ENCODE data around the gene COL8A2.

Gene COL8A2

DNA sequence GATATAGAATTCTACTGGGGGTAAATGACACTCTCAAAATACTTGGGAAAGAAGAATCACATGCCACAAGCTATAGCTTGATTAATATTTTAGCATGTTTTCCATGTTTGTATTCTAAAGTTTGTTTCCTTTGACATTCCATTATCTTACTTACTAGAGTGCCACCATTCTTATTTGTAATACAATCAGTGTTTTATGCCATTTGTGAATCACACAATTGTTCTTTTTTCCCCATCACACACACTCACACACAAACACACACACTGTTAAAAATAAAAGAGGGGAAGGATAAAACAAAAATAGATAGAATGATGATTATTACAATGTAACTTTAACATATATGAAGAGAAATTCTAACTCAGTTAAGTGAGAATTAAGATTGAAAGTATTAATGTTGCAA is 57.2 kb downstream of the COL8A2 start:
- no peak overlapping the region for H3K27ac Mint-ChIP-seq
- no peaks in the 10 kb centered on the region for H3K27me3 Mint-ChIP-seq (ENCODE audit: low read depth, poor library complexity)
- no peak overlapping the region for H3K4me3 Mint-ChIP-seq
- H3K4me1 Mint-ChIP-seq = no peaks in the 10 kb centered on the region
- TF ChIP-seq, protein P1, sequence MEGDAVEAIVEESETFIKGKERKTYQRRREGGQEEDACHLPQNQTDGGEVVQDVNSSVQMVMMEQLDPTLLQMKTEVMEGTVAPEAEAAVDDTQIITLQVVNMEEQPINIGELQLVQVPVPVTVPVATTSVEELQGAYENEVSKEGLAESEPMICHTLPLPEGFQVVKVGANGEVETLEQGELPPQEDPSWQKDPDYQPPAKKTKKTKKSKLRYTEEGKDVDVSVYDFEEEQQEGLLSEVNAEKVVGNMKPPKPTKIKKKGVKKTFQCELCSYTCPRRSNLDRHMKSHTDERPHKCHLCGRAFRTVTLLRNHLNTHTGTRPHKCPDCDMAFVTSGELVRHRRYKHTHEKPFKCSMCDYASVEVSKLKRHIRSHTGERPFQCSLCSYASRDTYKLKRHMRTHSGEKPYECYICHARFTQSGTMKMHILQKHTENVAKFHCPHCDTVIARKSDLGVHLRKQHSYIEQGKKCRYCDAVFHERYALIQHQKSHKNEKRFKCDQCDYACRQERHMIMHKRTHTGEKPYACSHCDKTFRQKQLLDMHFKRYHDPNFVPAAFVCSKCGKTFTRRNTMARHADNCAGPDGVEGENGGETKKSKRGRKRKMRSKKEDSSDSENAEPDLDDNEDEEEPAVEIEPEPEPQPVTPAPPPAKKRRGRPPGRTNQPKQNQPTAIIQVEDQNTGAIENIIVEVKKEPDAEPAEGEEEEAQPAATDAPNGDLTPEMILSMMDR (IDR thresholded peaks at IDR 0.05) = no peak
- H3K9me3 Mint-ChIP-seq = no peaks in the 10 kb centered on the region
- no peak for DNase-seq
- peaks cover 5% of the 10 kb centered on the region for H3K36me3 Mint-ChIP-seq (ENCODE audit: low read depth)

DNA sequence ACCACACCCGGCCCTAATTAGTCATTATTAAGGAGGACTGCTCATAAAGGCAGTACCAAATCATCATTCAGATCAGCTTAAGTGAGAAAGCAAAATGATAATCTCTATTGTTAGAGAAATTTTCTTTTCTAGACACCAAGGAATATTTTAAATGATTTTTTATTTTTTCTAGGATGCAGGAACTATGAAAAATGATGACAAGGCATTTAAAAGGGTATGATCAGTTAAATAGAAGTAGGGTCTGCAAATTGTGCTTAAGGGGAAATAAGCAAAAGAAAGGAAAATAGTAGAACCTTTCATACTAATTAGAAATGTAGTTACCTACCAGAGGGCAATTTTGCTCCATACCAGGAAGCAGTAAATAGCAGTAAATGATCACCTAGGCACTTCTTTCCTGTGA is 62.7 kb downstream of the COL8A2 start:
- TF ChIP-seq, protein P1 (IDR thresholded peaks at IDR 0.05) = no peak
- Mint-ChIP-seq H3K27me3 (ENCODE audit: low read depth, poor library complexity) (no peaks in the 10 kb centered on the region), H3K9me3 (no peaks in the 10 kb centered on the region), H3K36me3 (ENCODE audit: low read depth) (peaks cover 5% of the 10 kb centered on the region), H3K27ac (no peak overlapping the region), H3K4me3 (no peak overlapping the region), H3K4me1 (no peaks in the 10 kb centered on the region)
- DNase-seq = no peak

DNA sequence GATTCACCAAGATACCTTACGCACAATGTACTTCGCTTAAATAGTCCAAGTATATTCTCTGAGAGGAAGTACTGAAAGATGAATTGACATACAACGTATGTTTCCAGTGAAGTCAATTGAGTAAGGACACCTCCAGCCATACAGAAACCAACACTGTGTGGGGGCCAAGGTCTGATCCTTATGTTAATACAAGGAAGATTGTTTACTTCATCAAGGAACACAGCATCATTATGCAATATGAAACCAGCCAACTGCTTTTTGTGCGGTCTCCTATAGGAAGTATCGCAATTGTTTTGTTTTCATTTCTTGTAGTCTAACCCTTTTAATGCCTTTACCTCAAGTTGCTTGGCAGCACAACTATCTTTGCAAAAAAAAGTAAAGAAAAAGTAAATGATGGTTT is 69.3 kb downstream of the COL8A2 start:
- no peaks in the 10 kb centered on the region for H3K4me1 Mint-ChIP-seq
- no peak overlapping the region for H3K27ac Mint-ChIP-seq
- no peak for DNase-seq
- no peak overlapping the region for H3K4me3 Mint-ChIP-seq
- H3K27me3 Mint-ChIP-seq (ENCODE audit: low read depth, poor library complexity) = no peaks in the 10 kb centered on the region
- peaks cover 26% of the 10 kb centered on the region for H3K36me3 Mint-ChIP-seq (ENCODE audit: low read depth)
- TF ChIP-seq, protein P1 (IDR thresholded peaks at IDR 0.05) = no peak
- H3K9me3 Mint-ChIP-seq = no peaks in the 10 kb centered on the region

DNA sequence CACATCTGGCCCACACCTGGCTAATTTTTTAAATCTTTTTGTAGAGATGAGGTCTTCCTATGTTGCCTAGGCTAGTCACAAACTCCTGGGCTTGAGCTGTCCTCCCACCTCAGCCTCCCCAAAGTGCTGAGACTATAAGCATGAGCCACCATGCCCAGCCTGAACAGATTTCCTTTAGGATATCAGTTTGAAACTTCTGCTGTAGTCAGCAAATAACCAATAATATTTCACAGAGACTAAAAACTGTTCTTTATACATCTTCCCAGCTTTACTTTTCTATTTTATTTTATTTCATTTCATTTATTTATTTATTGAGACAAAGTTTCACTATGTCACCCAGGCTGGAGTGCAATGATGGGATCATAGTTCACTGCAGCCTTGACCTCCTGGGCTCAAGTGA is 71.0 kb downstream of the COL8A2 start:
- H3K27me3 Mint-ChIP-seq (ENCODE audit: low read depth, poor library complexity) = peaks cover under 1% of the 10 kb centered on the region
- TF ChIP-seq, protein P1 (IDR thresholded peaks at IDR 0.05) = no peak

DNA sequence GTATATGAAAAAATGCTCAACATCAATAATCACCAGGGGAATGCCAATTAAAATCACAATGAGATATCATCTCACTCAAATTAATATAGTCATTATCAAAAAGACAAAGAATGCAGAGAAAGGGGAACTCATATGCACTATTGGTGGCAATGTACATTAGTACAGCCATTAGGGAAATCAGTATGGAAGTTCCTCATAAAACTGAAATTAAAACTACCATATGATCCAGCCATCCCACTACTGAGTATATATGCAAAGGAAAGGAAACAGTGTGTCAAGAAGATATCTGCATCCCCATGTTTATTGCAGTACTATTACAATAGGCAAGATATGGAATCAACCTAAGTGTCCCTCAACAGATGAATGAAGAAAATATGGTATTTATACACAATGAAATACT is 73.2 kb downstream of the COL8A2 start:
- no peak for DNase-seq
- H3K9me3 Mint-ChIP-seq = peaks cover 16% of the 10 kb centered on the region
- H3K36me3 Mint-ChIP-seq (ENCODE audit: low read depth) = peaks cover 59% of the 10 kb centered on the region
- TF ChIP-seq, protein P1 (IDR thresholded peaks at IDR 0.05) = no peak
- peaks cover 2% of the 10 kb centered on the region for H3K27me3 Mint-ChIP-seq (ENCODE audit: low read depth, poor library complexity)
- H3K27ac Mint-ChIP-seq = no peak overlapping the region
- H3K4me1 Mint-ChIP-seq = no peaks in the 10 kb centered on the region
- H3K4me3 Mint-ChIP-seq = no peak overlapping the region

More for the DNA sequence above, 71.0 kb downstream of the COL8A2 start:
- H3K4me3 Mint-ChIP-seq = no peak overlapping the region
- H3K36me3 Mint-ChIP-seq (ENCODE audit: low read depth) = peaks cover 37% of the 10 kb centered on the region
- H3K4me1 Mint-ChIP-seq = no peaks in the 10 kb centered on the region
- no peak overlapping the region for H3K27ac Mint-ChIP-seq
- no peaks in the 10 kb centered on the region for H3K9me3 Mint-ChIP-seq
- no peak for DNase-seq

Measured in nephron progenitor cell (in vitro differentiated cells).